GM19328 (cell line): ENCODE measurements around the gene DDX39A.
"Not testable (repeated sequence)": the region's sequence is repeated elsewhere in the genome, so short reads cannot be mapped to it uniquely, and the experiment has no call there.

Experiments used
- ATAC-seq: cut with Tn5 transposase; IDR thresholded peaks from one replicate; pipeline ENCODE4 v1.9.1; 2021; ENCODE audit warnings: mild to moderate bottlenecking, moderate library complexity; ENCODE audit not compliant: unreplicated experiment

DDX39A gene

DNA sequence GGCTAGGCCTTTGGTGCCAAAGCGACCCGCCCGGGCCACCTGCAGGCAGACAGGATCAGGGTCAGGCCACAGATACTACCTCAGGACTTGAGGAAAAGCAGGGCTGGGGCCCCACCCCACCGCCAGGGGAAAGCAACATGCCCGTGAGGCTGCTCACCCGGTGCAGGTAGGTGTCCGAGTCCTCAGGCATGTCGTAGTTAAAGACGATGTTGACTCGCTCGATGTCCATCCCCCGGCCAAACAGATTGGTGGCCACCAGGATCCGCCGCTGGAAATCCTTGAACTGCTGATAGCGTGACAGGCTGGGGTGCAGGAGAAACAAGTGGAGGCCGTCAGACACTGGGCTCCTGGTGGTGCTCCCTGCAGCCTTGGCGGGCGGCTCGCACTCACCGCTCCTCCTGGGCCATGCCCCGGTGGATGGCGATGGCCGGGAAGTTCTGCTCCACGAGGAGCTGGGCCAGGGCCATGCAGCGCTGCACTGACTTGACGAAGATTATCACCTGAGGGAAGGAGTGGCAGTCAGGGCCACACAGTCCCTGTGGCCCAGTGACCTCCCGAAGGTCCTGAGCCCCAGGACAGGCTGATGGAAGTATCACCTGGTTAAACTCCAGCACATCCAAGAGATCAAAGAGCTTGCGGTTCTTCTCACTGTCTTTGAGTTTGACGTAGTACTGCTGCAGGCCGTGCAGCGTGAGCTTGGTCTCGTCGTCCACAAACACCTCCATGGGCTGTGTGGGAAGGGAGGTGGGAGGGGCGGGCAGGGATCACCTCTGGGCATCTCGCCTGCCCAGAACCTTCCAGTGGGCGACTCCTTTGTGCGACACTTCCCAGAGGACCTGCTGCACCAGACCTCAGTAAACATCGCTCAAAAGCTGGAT, 9.8 kb downstream of the DDX39A start:
- ATAC-seq, result no peak

DNA sequence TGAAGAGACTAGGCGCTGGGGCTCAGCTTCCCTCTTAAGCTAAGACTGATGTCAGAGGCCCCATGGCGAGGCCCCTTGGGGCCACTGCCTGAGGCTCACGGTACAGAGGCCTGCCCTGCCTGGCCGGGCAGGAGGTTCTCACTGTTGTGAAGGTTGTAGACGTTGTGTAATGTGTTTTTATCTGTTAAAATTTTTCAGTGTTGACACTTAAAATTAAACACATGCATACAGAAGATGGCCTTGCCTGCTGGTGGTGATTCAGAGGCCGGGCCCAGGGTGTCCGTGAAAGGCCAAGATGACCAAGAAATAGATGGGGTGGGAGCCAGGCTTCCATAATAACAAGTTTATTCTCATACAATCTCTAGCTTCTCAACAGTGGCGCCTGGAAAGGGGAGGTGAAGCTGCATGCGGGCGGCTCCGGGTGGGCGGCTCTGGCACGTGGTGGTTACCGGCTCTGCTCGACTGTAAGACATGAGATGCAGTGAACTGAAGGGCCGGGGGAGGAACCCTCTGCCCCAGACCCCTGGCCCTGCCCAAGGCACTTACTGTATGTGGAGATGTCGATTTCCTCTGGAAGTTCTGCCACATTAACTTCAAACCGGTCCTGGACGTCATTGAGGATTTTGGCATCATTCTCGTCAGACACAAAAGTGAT, 10.5 kb downstream of the DDX39A start:
- ATAC-seq, result no peak

DNA sequence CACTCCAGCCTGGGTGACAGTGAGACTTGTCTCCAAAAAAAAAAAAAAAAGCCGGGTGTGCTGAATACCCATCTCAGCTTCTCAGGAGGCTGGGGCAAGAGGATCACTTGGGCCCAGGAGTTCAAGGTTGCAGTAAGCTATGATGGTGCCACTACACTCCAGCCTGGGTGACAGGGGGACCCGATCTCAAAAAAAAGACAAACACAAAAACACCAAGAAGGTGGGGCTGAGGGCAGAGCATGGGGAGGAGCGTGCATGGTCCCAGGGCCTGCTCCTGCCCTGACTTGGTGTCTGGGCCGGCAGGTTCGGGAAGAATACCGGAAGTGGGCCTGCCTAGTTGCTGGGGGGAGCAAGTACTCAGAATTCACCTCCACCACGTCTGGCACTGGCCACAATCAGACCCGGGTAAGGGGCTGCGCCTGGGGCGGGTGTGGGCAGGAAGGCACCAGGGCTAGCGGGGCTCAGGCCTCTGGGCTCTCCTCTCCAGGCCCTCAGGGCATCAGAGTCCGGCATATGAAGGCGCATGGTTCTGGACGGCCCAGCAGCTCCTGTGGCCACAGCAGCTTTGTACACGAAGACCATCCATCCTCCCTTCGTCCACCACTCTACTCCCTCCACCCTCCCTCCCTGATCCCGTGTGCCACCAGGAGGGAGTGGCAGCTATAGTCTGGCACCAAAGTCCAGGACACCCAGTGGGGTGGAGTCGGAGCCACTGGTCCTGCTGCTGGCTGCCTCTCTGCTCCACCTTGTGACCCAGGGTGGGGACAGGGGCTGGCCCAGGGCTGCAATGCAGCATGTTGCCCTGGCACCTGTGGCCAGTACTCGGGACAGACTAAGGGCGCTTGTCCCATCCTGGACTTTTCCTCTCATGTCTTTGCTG, 11.3 kb downstream of the DDX39A start:
- ATAC-seq, result no peak

DNA sequence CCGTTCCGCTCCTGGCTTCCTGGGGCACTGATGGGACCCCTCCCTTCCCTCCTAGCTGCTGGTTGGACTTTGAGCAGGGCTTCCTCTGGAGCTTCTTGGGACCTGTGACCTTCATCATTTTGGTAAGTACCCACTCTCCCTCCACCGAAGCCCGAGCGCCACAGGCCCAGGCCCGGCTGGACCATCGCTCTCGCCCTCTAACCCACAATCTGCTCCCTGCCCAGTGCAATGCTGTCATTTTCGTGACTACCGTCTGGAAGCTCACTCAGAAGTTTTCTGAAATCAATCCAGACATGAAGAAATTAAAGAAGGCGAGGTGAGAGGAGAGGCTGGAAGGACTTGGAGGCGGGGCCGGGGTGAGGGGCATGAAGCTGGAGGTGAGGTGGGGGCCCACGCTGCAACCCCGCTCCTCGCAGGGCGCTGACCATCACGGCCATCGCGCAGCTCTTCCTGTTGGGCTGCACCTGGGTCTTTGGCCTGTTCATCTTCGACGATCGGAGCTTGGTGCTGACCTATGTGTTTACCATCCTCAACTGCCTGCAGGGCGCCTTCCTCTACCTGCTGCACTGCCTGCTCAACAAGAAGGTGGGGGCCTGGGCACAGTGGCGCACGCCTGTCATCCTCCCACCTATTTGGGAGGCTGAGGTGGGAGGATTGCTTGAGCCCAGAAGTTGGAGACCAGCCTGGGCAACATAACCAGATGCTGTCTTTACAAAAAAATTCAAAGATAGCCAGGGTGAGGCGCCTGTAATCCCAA, 12.3 kb downstream of the DDX39A start:
- ATAC-seq, result no peak

DNA sequence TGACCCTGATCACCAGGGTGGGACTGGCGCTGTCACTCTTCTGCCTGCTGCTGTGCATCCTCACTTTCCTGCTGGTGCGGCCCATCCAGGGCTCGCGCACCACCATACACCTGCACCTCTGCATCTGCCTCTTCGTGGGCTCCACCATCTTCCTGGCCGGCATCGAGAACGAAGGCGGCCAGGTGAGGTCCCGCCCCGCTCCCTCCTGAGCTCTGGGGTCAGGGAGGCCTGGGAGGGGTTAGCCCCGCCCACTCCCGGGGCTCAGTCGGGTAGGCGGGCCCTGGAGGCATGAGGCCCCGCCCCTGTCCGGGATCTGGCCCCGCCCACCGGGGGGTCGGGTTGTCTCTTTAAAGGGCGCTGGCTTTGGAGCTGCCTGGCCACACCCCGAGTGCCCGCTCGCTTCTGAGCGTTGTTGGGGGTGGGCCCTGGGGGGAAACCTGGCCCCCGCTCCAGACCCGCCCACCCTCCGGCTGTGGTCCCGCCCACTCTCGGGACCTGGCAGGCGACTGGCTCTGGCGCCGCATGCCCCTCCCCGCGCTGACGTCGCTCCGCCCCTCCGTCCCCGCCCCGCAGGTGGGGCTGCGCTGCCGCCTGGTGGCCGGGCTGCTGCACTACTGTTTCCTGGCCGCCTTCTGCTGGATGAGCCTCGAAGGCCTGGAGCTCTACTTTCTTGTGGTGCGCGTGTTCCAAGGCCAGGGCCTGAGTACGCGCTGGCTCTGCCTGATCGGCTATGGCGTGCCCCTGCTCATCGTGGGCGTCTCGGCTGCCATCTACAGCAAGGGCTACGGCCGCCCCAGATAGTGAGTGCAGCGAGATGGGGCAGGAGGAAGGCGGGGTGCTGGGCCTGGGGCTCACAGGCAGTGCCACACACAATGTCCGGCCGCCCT, 13.1 kb downstream of the DDX39A start:
- no peak for ATAC-seq

DNA sequence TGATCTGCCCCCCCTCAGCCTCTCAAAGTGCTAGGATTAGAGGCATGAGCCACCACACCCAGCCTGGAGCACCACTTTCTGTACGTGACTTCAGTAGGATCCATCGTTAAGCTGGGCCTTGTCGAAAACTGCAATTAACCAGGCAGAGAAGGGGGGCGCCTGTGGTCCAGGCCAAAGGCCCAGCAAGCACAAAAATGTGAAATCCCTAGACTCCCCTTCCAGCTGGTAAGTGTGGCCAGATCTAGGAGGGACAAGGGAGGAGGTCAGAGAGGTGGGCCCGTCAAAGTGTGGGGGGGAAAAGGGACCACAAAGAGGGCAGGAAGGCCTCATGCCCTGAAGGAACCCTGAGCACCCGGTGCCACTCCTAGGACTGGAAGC, 13.8 kb downstream of the DDX39A start:
- ATAC-seq, result no peak

DNA sequence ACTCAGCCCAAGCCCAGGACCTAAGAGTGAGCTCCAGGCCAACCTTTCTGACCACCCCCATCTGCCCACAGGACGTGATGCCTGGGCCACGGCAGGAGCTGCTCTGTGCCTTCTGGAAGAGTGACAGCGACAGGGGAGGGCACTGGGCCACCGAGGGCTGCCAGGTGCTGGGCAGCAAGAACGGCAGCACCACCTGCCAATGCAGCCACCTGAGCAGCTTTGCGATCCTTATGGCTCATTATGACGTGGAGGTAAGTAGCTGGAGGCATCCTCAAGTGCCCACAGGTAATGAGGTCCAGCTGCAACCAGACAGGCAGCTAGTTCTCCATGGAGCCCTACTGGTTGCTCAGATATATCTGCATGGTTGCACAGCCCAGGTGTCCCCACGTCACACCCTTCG, 14.8 kb downstream of the DDX39A start:
- ATAC-seq, result no peak

DNA sequence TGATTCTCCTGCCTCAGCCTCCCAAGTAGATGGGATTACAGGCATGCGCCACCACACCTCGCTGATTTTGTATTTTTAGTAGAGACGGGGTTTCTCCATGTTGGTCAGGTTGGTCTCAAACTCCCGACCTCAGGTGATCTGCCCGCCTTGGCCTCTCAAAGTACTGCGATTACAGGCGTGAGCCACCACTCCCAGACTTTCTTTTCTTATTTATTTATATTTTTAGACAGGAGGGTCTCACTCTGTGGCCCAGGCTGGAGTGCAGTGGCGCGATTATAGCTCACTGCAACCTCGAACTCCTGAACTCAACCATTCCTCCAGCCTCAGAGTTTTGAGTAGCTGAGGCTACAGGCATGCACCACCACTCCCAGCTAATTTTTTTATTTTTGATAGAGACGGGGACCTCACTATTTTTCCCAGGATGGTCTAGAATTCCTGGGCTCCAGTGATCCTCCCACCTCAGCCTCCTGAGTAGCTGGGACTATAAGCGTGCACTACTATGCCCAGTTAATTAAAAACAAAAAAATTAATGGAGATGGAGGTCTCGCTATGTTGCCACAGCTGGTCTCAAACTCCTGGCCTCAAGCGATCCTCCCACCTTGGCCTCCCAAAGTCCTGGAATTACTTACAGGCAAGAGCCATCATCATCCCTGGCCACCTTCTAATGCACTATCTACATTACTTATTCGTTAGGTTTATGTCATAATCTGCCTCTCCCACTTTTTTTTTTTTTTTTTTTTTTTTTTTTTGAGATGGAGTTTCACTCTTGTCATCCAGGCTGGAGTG, 15.8 kb downstream of the DDX39A start:
- ATAC-seq, result not testable (repeated sequence)

DNA sequence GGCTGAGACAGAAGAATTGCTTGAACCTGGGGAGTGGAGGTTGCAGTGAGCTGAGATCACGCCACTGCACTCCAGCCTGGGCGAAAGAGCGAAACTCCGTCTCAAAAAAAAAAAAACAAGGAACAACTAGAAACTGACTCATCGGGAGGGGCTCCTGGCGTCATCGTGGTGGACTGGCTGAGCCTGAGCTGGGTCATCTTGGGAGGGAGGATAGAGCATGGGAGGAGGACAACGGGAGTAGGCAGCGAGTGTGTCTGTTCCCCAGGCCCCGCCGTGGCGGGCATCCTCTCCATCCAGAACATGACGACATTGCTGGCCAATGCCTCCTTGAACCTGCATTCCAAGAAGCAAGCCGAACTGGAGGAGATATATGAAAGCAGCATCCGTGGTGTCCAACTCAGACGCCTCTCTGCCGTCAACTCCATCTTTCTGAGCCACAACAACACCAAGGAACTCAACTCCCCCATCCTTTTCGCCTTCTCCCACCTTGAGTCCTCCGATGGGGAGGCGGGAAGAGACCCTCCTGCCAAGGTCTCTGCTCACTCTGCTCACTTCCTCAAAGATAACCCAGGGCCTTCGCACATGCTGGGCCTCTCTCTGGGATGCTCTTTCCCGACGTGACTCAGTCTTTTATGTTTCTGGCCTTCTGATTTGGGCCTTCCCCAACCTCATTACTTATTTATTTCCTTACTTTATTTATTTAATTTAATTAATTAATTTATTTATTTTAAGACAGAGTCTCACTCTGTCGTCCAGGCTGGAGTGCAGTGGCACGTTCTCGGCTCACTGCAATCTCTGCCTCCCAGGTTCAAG, 16.6 kb downstream of the DDX39A start:
- no peak for ATAC-seq

DNA sequence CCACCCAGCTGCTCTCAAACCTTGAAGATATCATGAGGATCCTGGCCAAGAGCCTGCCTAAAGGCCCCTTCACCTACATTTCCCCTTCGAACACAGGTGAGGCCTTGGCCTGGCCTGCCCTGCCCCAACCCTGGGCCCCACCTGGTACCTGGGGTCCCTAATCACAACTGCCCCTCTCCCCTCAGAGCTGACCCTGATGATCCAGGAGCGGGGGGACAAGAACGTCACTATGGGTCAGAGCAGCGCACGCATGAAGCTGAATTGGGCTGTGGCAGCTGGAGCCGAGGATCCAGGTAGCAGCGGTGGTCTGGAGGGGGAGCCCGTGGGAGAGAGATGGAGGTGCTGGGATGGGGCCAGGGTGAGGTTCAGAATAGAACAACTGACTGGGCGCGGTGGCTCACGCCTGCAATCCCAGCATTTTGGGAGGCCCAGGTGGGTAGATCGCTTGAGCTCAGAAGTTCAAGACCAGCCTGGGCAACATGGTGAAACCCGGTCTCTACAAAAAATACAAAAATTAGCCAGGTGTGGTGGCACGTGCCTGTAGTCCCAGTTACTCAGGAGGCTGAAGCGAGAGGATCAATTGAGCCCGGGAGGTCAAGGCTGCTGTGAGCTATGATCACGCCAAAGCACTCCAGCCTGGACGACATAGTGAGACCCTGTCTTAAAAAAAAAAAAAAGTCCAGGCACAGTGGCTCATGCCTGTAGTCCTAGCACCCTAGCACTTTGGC, 17.5 kb downstream of the DDX39A start:
- no peak for ATAC-seq

DNA sequence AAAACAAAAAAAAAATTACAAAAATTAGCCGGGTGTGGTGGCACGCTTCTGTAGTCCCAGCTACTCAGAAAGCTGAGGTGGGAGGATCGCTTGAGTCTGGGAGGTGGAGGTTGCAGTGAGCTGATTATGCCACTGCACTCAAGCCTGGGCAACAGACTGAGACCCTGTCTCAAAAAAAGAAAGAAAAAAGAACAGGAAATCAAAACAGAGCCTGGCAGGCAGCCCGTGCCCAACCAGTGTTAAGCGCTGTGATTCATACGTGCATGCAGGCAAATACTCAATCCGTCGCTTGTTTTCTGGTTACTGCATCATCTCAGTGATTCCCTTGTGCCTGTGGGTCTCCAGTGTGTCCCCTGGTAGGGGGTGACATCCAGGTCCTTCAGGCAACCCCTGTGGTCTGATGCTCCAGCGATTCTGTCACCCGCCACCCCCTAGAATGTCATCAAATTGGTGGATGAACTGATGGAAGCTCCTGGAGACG, 18.1 kb downstream of the DDX39A start:
- ATAC-seq, result no peak

DNA sequence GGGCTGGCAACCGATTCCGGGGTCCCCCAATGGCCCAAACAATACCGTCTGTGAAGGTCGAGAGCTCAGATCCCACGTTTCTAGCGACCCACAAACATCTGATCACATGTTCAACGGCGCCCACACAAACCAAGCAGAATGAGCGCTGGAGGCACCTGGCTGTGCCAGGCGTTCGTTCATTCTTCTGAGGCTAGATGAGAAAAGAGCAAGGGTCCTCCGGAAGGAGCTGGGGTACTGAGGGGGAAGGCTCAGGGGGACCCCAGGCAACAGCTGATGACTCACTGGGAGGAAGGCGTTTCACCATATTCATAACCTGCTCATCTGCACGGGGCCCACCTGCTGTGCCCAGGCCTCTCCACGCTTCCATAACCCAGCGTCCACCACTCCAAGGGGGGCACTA, 22.0 kb downstream of the DDX39A start:
- not testable (repeated sequence) for ATAC-seq

DNA sequence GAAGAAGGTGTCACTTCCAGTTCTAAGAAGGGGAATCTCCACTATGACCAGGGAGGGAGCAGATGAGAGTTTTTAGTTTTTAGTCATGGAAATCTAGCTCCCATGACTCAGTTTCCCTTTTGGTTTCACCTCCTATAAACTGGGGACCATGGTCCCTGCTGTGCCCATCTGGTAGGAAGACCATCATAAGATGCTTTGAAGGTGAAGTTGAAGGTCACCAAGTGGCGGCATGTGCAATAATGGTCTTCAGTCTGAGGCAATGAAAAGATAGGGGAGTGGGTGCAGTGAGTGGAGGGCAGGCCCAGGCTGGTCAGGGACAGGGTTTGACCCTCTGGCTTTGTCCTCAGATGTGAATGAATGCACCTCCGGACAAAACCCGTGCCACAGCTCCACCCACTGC, 22.4 kb downstream of the DDX39A start:
- not testable (repeated sequence) for ATAC-seq

DNA sequence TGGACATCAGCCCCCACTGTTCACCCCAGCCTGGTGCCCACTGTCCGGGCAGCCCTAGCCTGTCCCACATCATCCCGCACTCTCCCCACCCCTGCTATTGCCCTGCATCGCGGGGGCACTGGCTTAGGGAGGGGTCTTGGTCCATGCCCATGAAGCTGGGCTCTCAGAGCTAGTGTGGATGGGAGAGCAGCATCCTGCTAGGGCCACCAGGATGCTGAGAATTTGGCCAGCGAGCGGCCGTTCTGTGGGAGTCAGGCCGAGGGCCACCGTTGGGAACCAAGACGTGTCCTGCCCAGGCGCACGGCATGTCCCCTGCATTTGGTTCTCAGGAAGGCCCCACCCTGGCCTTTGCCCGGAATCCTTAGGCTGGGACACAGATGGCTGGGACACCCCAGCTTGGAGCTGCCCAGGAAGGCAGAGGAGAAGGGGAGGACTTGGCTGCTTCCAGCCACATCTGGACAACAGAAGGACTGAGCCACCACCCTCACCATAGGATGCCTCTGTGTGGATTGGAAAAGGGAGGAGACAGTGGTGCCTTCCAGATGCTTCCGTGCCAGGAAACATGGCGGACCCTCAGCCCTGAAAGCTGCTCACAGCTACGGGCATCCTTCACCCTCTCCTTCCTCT, 23.3 kb downstream of the DDX39A start:
- no peak for ATAC-seq

DNA sequence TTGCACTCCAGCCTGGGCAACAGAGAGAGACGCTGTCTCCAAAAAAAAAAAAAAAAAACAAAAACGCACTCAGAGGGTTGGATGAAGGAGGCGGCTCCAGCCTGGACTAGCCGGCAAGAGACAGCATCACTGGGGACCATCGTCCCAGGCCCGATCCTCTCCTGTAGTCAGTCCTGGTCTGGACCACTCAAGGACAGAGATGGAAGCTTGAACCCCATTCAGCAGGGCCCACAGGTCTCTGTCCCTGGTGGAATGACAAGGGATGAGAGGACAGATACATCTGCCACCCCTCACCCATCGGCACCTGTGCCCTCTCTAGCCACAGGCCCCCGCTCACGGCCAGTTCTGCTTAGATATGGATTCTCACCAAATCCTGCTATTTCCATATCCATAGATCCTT, 23.9 kb downstream of the DDX39A start:
- no peak for ATAC-seq

DNA sequence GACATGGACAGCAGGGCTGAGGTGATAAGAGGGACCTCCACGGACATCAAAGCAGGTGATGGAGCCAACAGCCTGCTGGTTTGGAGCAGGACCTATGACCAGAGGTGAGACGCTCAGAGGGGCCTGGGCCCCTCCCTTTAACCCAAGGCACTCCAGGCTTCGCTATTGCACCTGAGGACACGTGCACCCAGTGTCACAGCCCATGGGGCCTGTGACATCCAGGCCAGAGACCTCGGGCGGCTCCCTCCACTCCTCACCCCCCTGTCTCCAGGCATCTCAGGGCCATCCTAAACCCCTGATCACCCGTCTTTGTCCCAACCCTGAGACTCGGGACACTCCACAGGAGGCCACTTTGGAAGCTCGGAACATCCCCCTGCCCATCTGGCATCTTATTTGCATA, 25.0 kb downstream of the DDX39A start:
- ATAC-seq, result no peak

DNA sequence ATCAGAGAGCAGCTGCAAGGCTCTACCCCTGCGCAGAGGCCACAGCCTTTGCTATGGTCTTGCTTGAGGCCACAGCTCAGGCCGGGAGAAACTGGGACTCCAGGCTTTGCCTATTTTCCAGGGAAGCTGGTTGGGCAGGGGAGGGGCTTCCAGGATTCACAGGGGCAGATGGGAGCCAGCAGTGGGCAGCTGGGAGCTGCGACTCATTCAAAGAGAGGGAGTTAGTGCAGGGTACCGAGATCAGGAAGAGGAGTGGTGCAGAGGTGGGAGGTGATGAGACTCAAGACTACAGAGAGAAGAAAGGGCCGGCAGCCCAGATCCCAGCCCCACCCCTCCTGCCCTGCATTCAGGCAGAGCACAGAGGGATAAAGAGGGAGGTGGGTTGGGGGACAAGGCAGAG, 25.8 kb downstream of the DDX39A start:
- no peak for ATAC-seq
